Lower lobe of right lung (tissue), 2 donors: ENCODE results near the gene MAN2B2. TPM values are rescaled to one million over a fixed set of nuclear protein-coding genes. Genes with fewer than 3 reads are reported as not detected.

ENCODE experiments used
- ATAC-seq, 2 donors: fragments of 200-7000 bp; cut with Tn5 transposase; one replicate each; pipeline ENCODE4 v1.9.1; 2020 to 2022; ENCODE audit warnings: mild to moderate bottlenecking in 2 of 2, moderate library complexity in 2 of 2
- DNase-seq: peaks from one replicate; pipeline ENCODE4 v3.0.0-alpha.2; 2020
- H3K27ac ChIP-seq: fragments of 200-600 bp; one replicate; pipeline ENCODE4 v1.8.0; 2022
- H3K27me3 ChIP-seq: fragments of 200-600 bp; one replicate; pipeline ENCODE4 v1.8.0; 2022; ENCODE audit warnings: low read depth
- H3K36me3 ChIP-seq: fragments of 200-600 bp; one replicate; pipeline ENCODE4 v1.8.0; 2022; ENCODE audit warnings: mild to moderate bottlenecking
- H3K4me1 ChIP-seq: fragments of 200-600 bp; one replicate; pipeline ENCODE4 v1.8.0; 2022
- H3K4me3 ChIP-seq: fragments of 200-600 bp; one replicate; pipeline ENCODE4 v1.8.0; 2022; ENCODE audit warnings: mild to moderate bottlenecking
- H3K9me3 ChIP-seq: fragments of 200-600 bp; one replicate; pipeline ENCODE4 v1.8.0; 2022
- CTCF ChIP-seq: fragments of 200-600 bp; IDR thresholded peaks from one replicate; pipeline ENCODE4 v1.8.0; 2022; ENCODE audit warnings: antibody characterized with exemption, mild to moderate bottlenecking
- intact Hi-C: fragments of 100-400 bp; cut with DNase I; formaldehyde crosslinking; loops from one replicate; pipeline ENCODE4 v1.11.0; 2022
- total RNA-seq: library from RNA; stranded (reverse); fragmentation: NEBNext Ultra II Directional; extraction: Animal tissue kit (Norgen Biotek cat#: 25700); gene quantifications from one replicate; pipeline ENCODE4 v1.2.1, GENCODE V29; 2021
- donor health status: DM: no; HTN: yes; CAD: no; lungs with severe emphysema.

Gene MAN2B2
- total RNA-seq, 1 donor from 2014 or later = 41.2 TPM

GRCh38 chr4:6527683-6528595 lies 47.0 kb upstream of the MAN2B2 start:
- Histone ChIP-seq H3K36me3 (no peaks in the 10 kb centered on the region), H3K9me3 (no peaks in the 10 kb centered on the region), H3K27ac (no peak overlapping the region), H3K4me1 (no peaks in the 10 kb centered on the region), H3K4me3 (no peak overlapping the region), H3K27me3 (no peaks in the 10 kb centered on the region)
- ATAC-seq = no peak
- TF ChIP-seq CTCF = no peak
- DNase-seq = no peak
- intact Hi-C loops = no loop called here

- Histone ChIP-seq H3K4me3 (no peak overlapping the region), H3K36me3 (no peaks in the 10 kb centered on the region), H3K27me3 (no peaks in the 10 kb centered on the region), H3K9me3 (no peaks in the 10 kb centered on the region), H3K4me1 (no peaks in the 10 kb centered on the region), H3K27ac (no peak overlapping the region)
- intact Hi-C loops = no loop called here
- no peak for ATAC-seq
- no peak for DNase-seq
- no peak for TF ChIP-seq CTCF
Observed at GRCh38 chr4:6529021-6529420, 46.0 kb upstream of the MAN2B2 start.

GRCh38 chr4:6530301-6530700 lies 44.7 kb upstream of the MAN2B2 start:
- no peaks in the 10 kb centered on the region for H3K27me3 ChIP-seq
- intact Hi-C loops = no loop called here
- H3K9me3 ChIP-seq = no peaks in the 10 kb centered on the region
- H3K4me3 ChIP-seq = no peak overlapping the region
- TF ChIP-seq CTCF = no peak
- no peaks in the 10 kb centered on the region for H3K4me1 ChIP-seq
- H3K36me3 ChIP-seq = no peaks in the 10 kb centered on the region
- no peak for DNase-seq
- H3K27ac ChIP-seq = no peak overlapping the region
- no peak for ATAC-seq

GRCh38 chr4:6530964-6531363 lies 44.0 kb upstream of the MAN2B2 start:
- Histone ChIP-seq H3K4me3 (no peak overlapping the region), H3K9me3 (no peaks in the 10 kb centered on the region), H3K4me1 (no peaks in the 10 kb centered on the region), H3K27me3 (no peaks in the 10 kb centered on the region), H3K27ac (no peak overlapping the region), H3K36me3 (no peaks in the 10 kb centered on the region)
- TF ChIP-seq CTCF = no peak
- ATAC-seq (no peak), DNase-seq (no peak)
- intact Hi-C loops = no loop called here

- intact Hi-C loops = no loop called here
- Histone ChIP-seq H3K27me3 (no peaks in the 10 kb centered on the region), H3K4me1 (no peaks in the 10 kb centered on the region), H3K36me3 (no peaks in the 10 kb centered on the region), H3K27ac (no peak overlapping the region), H3K4me3 (no peak overlapping the region), H3K9me3 (no peaks in the 10 kb centered on the region)
- TF ChIP-seq CTCF = no peak
- DNase-seq = no peak
- ATAC-seq = no peak
Observed at GRCh38 chr4:6532102-6532501, 42.9 kb upstream of the MAN2B2 start.
